Heart left ventricle (tissue), 13 donors: ENCODE results near the gene FGD4.

Experiments
- POLR2A ChIP-seq, 2 donors: fragments of 450-650 bp; IDR thresholded peaks; one replicate each; pipeline ENCODE4 v1.6.1; 2017; ENCODE audit warnings: antibody characterized with exemption in 2 of 2, mild to moderate bottlenecking in 2 of 2, moderate library complexity in 2 of 2
- TF ChIP-seq, protein P1 (sequence below), 12 donors: fragments of 200-600 bp; sonication (generic) in 4 of 12; IDR thresholded peaks; one replicate each; pipeline versions ENCODE4 v1.5.0 to v1.8.0; 2018 to 2022; ENCODE audit warnings: antibody characterized with exemption in 12 of 12, mild to moderate bottlenecking in 5 of 12
- donor health status: ischemic (EF 13 %, LVEDD 7.1; RV severe dilation, severe dysfunction).
- donor health status: DM: no; HTN: yes; CAD: no.
- donor health status: DM: no; HTN: no; CAD: no.
- donor health status: ischemic (EF 25% LVEDD 6.9; RV normal size, moderate dysfunction).
- donor health status: ischemic (EF 25% LVEDD 5.7; RV mildly dilated, moderate dysfunction).
- donor health status: ischemic (EF 35%, LVEDD 5.7; RV mildly dilated, moderate dysfunction).
- donor health status: nonischemic (EF 11% LVEDD 7.7; RV severe dilation, severe dysfunction).
- donor health status: DM: yes; HTN: yes; CAD: no.
- donor health status: PGD.
- donor health status: ischemic (EF 29% LVEDD 5.4; RV normal size, mild dysfunction).
- donor health status: nonischemic (EF 23%, LVEDD 6.1; RV moderate dilation, normal function).

GRCh38 chr12:32471591-32472001 lies 72.2 kb downstream of the FGD4 start:
- TF ChIP-seq, protein P1, sequence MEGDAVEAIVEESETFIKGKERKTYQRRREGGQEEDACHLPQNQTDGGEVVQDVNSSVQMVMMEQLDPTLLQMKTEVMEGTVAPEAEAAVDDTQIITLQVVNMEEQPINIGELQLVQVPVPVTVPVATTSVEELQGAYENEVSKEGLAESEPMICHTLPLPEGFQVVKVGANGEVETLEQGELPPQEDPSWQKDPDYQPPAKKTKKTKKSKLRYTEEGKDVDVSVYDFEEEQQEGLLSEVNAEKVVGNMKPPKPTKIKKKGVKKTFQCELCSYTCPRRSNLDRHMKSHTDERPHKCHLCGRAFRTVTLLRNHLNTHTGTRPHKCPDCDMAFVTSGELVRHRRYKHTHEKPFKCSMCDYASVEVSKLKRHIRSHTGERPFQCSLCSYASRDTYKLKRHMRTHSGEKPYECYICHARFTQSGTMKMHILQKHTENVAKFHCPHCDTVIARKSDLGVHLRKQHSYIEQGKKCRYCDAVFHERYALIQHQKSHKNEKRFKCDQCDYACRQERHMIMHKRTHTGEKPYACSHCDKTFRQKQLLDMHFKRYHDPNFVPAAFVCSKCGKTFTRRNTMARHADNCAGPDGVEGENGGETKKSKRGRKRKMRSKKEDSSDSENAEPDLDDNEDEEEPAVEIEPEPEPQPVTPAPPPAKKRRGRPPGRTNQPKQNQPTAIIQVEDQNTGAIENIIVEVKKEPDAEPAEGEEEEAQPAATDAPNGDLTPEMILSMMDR (IDR thresholded peaks at IDR 0.05): no peak
- no peak for TF ChIP-seq POLR2A (IDR thresholded peaks at IDR 0.05)
